ENCODE measurements around the gene AURKAIP1.
"Not testable (repeated sequence)": the region's sequence is repeated elsewhere in the genome, so short reads cannot be mapped to it uniquely, and the experiment has no call there.

The AURKAIP1 gene

DNA sequence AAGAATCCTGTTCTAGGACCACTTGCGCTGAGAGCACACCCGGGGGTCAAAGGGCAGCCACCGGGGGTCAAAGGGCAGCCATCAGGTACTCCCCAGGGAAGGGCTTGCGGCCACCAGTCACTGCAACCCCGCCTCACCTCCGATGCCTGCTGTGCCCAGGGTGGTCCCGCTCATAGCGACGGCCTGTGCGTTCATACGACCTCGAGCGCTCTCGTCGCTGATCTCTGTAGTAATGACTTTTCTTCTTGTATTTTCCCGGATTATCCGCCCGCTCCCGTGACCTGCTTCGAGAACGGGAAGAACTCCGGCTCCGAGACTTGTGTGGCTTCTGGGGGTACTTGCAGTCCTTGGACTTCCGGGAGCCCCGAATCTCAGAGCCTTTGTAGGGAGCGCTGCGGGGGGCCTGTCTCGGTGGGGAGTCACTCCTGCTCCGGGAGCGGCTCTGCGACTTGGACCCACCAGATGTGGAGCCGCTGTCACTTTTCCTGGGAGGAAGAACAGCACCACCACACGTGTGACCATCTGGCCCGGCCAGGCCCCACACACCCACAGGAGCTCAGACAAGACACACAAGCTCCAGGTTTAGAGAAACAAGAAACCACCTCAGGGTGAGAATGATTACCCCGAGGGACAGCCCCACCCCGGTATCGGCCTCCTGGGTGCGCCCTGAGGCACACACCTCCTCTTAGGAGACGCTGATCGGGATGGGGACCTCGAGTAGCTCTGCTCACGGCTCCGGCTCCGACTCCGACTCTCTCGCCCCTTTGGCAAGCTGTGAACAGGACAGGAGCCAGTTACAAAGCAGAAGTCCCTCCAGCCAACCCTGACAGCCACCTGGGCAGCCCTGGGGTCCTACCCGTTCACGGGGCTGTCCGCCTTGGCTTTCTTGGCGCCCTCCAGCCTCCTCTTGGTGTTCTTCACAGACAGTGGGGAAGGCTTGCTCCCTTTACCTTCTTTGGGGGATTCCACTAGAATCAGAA is 12.4 kb upstream of the AURKAIP1 start:
- ATAC-seq, result no peak
- DNase-seq, result no peak

DNA sequence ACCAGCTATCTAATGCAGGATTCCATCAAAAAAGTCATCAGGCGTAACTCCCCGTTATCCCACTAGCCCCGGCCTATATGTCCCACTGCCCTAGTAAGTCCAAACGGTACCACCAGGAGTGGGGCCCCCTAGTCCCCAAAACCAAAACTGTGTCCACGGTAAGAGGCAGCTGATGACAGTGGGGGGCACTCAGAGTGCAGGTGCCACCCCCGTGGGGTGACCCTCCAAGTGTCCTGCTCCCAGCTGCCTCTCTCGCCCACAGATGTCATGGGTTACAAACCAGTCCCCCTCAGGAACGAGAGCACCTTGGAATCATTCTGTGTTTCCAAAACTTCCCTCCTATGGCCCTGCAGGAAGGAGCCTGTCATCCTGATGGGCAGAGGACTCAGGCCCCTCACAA is 10.9 kb upstream of the AURKAIP1 start:
- no peak for ATAC-seq
- no peak for DNase-seq

GRCh38 chr1:1385339-1385738 is 10.3 kb upstream of the AURKAIP1 start:
- not testable (repeated sequence) for ATAC-seq, DNase-seq

GRCh38 chr1:1381294-1381693 is 6.3 kb upstream of the AURKAIP1 start:
- DNase-seq (no peak), ATAC-seq (no peak)

- ATAC-seq (no peak), DNase-seq (no peak)
Measured at GRCh38 chr1:1380860-1381259, 5.9 kb upstream of the AURKAIP1 start.

DNA sequence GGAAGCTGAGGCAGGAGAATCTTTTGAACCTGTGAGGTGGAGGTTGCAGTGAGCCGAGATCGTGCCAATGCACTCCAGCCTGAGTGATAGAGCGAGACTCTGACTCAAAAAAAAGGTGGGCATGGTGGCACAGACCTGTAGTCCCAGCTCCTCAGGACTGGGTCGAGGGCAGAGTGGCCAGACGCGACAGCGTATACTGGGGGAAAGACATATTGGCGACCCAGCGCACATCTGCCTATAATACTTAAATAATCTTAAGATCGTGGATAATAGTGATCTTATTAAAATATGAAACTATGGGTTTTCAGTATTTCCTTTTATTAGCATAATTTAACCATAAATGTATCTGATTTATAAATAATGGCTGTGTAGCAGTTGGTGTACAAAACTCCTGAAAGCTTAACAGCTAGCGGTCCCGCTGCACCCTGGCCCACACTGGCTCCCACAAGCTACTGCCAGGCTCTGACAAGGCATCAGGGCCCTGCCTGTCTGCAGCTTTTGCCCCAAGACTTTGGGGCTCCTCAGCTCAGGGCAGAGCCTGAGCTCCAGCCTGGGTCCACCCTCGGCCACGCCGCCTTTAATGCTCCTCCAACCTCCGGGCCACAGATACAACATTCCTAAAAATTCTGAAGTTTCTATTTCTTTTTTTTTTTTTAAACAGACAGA is 2.7 kb upstream of the AURKAIP1 start:
- ATAC-seq, result no peak
- no peak for DNase-seq

- ATAC-seq (no peak), DNase-seq (no peak)
Measured at GRCh38 chr1:1376551-1377226, 1.7 kb upstream of the AURKAIP1 start.

DNA sequence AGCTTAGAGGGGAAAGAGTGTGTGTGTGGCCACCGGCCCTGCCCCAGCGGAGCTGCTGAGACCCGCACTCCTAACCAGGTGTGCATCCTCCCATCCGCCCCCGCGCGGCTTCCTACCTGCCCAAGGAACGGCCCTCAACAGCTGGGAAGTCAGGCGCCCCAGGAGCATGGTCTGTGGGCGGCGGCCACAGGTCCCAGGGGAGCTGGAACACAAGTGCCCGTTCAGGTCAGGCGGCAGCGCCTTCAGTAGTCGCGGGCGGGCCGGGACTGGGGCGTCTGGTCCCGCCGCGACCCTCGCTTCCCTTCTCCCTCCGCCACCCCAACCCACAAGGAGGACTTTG is 448 bp downstream of the AURKAIP1 start:
- no peak for DNase-seq

DNA sequence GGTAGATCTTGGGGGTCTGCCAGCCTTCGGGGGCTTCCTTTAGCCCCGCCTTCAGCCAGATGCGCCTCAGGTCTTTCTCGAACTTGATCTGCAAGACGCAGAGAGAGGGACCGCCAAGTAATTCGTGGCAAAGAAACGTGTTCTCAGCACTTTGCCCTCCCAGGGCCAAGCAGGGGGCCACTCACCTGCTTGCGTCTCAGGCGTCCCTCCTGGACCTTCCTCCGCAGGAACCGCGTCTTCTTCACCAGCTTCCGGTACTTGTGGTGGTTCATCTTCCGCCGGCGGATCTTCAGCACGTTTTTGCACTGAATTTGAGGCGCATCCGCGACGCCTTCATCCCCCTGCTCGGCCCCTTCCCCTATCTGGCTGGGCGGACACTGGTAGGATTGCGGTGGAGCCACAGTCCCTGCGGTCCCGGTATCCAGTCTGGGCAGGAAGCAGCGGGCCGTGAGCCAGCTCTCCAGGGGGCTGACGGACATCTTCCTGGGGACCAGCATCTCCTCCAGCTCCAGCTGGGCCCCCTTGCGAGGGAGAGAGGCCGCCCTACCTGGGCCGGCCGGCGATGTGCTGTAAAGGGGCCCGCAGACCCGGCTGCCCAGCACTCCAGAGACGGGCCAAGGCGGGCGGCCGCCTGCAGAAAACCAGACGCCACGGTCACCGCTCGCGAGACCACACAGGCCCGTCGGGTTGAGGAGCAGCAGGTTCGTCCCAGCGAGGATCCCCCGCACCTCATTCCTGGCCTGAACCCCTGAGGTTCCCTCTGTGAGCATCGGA is 1.0 kb downstream of the AURKAIP1 start:
- DNase-seq (no peak), ATAC-seq (no peak)

More for the DNA sequence above, 448 bp downstream of the AURKAIP1 start:
- no peak for ATAC-seq

DNA sequence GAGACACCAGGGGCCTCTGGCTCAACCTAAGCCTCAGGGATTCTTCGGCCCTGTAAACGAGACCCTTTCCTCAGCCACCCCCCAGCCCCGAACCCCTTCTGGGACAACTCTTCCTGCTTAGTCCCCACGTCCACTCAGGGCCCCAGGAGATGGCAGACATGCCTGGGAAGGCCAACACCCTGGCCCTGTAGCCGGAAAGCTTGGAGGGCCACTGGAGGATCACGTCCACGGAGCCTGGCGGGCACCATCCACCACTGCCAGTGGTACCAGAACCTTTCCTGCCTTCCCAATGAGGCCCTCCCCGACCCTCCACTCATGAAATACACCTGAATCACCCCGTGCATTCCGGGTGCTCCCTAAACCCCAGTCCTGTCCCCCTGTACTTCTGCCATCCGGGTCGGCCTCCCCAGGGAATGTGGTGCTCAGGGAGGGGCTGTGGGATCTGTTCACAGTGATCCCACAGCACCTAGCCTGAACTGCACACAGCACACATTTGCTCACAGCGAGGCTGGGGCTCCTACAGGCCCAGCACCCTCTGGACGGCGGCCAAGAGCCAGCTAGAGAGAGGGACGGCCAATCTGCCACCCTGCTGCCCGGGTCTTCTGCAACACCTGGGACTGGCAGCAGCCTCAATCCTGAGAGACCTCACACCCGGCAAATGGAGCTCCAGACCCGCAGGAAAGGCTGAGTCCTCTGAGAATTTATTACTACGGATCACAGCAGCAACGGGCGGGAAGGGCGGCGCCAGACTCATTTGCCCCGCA is 1.8 kb downstream of the AURKAIP1 start:
- ATAC-seq, result no peak
- no peak for DNase-seq

GRCh38 chr1:1371746-1372711 is 3.0 kb downstream of the AURKAIP1 start:
- ATAC-seq, result peak; percentile 35
- DNase-seq, result peak; percentile 90

DNA sequence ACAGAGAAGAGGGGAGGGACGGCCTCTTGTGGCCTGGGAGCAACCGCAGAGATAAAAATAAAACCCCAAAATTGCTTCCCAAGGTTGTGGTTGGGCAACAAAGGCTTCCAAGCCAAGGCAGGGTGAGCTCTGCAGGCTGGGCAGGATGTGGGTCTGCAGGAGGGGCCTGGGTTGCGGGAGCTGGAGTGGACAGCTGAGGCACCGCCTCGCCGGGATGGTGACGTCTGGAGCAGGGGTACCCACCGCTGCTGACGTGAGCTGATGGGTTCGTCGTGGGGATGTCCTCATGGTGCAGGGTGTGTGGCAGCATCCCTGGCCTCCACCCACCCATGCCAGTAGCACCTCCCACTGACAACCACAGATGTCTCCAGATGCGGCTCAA is 3.7 kb downstream of the AURKAIP1 start:
- DNase-seq (peak; percentile 61), ATAC-seq (no peak)

DNA sequence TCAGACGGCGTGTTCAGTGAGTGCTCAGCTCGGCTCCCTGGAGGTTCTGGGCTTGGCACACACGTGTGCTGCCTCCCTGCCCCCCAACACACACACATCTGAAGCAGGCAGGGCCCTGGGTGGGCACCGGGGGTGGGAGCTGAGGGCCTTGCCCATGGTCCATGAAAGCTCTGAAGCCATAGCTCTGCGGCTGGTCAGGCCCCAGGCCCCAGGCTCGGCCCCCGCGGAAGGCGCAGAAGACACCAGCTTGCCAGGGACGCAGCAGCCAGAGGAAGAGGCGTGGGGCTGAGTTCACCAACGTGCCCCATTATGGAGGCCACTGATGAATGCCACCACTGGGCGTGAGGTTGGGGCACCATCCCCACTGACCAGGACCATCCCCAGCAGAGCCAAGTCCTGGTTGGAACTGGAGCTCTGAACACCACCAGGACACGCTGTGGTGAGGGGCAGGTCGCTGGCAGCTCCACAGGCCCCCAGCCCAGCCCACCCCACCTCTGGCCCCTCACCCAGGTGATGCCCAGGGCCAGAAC is 4.2 kb downstream of the AURKAIP1 start:
- no peak for DNase-seq
- no peak for ATAC-seq

DNA sequence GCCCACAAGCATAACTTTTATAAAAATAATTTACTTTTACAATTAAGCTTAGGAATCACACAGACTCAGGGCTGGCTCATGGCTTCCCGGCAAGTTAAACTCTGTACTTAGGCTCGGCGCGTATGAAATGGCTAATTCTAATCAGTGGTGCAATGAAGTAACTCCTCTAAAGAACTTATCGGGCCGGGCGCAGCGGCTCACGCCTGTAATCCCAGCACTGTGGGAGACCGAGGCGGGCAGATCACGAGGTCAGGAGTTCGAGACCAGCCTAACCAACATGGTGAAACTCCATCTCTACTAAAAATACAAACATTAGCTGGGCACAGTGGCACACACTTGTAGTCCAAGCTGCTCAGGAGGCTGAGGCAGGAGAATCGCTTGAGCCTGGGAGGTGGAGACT is 4.9 kb downstream of the AURKAIP1 start:
- not testable (repeated sequence) for DNase-seq, ATAC-seq

DNA sequence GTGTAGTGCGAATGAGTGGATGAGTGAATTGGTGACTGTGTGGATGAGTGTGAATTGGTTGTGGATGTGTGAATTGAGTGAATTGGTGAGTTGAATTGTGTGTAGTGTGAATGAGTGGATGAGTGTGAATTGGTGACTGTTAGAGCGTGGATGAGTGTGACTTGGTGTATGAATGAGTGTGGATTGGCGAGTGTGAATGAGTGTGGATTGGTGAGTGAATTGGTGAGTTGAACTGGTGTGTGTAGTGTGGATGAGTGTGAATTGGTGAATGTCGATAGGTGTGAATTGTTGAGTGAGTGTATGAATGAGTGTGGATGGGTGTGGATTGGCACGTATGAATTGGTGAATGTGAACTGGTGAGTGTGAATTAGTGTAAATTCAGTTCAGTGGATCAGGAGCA is 7.7 kb downstream of the AURKAIP1 start:
- no peak for ATAC-seq
- DNase-seq, result no peak

- no peak for ATAC-seq
Measured at GRCh38 chr1:1366699-1367066, 8.3 kb downstream of the AURKAIP1 start.

DNA sequence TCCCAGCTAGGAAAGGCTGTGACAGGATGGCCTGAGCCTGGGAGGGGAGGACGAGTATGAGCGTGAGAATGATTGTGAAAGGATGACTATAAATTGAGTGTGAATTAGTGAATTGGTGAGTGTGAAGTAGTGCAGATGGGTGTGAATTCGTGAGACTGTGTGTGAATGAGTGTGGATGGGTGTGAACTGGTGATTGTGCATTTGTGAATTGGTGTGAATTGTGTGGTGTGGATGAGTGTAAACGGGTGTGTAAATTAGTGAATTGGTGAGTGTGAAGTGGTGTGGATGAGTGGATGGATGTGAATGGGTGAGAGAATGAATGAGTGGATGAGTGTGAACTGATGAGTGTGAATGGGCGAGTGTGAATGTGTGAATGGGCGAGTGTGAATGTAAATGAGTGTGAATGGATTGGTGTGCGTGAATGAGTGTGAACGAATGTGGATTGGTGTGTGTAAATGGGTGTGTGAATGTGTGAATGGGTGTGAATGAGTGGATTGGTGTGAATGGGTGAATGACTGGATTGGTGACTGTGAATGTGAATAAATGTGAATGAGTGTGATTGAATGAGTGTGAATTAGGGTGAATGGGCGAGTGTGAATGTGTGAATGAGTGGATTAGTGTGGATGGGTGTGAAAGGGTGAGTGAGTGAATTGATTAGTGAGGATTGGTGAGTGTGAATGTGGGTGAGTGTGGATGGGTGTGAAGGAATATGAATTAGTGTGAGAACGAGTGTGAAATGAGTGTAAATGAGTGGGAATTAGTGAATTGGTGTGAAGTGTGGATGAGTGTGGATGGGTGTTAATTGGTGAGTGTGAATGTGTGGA is 8.9 kb downstream of the AURKAIP1 start:
- DNase-seq (no peak), ATAC-seq (no peak)

More at GRCh38 chr1:1366699-1367066, 8.3 kb downstream of the AURKAIP1 start:
- DNase-seq, result no peak

DNA sequence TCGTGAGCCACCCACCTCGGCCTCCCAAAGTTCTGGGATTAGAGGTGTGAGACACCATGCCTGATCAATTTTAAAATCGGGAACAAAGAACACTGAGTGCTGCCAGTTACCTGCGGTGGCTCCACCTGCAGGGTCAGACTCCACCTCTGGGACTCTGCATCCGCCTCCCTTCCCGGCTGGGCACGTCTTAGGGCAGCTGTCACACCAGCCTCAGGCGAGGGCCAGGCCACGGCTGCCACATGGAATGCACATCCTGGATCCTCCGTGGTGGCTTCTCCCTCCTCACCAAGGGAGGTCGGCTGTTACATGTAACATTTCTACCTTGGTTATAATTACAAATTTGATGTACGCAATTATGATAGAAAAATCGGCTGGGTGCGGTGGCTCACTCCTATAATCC is 10.7 kb downstream of the AURKAIP1 start:
- DNase-seq (no peak), ATAC-seq (no peak)

DNA sequence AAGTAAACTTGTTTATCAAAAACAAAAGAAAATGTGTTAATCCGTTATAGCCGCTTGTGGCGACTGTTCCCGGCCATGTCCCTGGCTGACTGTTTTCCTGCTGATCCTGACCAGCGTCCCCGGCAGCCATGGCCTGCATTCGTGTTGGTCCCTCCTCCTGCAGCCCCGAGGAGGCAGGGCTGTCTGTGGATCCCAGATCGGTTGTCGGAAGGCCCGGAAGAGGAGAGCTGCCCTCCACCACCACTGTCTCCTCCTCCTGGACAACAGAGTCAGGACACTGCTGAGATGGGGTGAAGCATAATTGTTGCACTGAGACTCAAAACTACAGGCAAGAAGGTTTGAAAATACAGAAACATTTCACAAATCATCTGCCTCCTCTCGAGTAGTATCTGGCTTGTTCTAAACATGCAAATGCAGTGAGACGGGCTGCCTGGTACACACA is 13.0 kb downstream of the AURKAIP1 start:
- ATAC-seq (no peak), DNase-seq (no peak)

Measured in stimulated activated naive CD8-positive, alpha-beta T cell treated with anti-CD3 and anti-CD28 coated beads, Interleukin-15, Interleukin-2, amounts not matched to agents 100 U/mL and 50 U/mL, for 24 hours (primary cell).